CMK (cell line): ENCODE results near the gene KTN1.

Experiments used
- DNase-seq: peaks from one replicate; pipeline ENCODE4 v3.0.0-alpha.2; 2010; ENCODE audit warnings: low read depth

KTN1 gene

DNA sequence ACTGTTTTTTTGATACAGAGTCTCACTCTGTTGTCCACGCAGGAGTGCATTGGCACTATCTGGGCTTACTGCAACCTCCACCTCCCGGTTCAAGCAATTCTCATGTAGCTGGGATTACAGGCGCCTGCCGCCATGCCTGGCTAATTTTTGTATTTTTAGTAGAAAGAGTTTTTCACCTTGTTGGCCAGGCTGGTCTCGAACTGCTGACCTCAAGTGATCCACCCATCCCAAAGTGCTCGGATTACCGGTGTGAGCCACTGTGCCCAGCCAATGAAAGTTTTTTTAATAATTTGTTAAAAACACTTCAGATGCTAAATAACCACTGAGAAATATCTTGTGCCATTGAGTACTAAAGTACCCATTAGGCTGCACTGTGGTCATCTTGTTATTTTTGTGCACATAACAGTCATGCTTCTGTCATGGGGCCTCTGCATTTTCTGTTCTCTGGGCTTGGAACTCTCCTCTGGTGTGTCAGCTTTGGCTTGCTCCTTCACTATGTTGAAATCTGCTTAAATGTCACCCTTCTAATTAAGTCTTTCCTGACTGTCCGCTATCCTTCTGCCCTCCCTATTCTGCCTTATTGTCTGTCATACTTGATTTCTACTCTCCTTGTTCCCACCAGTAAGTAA is 105.1 kb downstream of the KTN1 start:
- no peak for DNase-seq

DNA sequence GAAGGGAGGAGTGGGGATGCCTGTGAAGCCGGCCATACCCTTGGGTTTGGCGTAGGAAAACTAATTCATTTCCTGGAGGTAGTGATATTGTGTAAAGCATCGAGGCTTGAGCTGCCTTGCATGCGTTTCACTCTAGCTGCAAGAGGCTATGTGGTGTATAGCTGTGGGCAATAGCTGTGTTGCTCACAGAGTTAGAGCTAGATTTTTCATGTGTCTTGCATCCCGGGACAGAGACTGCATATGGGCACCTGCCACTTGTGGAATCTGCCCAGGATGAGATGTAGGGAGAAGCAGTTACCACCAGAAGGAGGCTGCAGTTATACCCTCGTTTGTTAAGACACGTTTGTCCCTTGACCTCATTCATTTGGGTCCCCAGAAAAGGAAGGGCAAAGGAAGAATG is 106.7 kb downstream of the KTN1 start:
- no peak for DNase-seq

DNA sequence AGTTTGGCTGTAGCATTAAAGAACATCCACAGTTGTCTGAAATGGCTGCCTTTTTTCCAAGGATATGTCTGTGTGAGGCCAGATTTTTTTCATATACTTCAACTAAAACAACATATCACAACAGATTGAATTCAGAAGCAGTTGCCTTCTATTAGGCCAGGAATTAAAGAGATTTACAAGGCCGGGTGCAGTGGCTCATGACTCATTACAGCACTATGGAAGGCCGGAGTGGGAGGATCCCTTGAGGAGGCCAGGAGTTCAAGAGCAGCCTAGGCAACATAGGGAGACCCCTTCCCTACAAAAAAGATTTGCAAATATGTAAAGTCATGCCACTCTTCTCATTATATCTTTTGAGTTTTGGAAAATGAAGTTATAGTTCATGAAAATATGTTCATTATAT is 108.6 kb downstream of the KTN1 start:
- DNase-seq: no peak

DNA sequence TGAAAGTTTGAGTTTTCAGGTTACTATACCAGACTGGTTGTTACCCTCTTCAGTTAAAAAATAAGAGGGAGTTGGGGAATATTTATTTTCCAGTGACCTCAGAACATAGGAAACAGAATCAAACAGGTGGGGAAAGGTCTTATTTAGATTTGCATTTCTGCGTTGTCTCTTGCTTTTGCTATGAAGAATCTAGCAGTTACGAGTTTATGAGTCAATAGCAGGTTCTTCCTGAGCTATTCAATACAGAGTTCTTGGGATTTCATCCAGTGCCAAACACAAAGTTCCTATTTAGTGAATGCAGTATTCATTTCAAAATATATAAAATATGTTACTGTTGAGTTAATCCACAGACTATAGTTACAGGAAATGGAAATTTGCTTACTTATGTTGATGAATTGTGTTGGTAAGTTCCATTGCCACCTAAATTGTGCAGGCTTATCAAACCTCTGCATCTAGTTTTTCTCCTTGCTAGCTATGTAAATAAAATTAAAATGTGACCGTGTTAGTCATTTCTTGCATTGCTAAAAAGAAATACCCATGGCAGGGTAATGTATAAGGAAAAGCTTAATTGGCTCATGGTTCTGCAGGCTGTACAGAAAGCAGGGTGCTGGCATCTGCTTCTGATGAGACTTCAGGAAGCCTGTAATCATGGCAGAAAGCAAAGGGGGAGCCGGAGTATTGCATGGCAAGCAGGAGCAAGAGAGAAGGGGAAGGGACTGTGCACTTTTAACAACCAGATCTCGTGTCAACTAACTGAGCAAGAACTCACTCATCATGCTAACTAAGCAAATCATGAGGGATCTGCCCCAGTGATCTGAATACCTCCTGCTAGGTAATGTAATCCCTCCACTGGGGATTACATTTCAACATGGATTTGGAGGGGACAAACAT is 110.2 kb downstream of the KTN1 start:
- DNase-seq: no peak

DNA sequence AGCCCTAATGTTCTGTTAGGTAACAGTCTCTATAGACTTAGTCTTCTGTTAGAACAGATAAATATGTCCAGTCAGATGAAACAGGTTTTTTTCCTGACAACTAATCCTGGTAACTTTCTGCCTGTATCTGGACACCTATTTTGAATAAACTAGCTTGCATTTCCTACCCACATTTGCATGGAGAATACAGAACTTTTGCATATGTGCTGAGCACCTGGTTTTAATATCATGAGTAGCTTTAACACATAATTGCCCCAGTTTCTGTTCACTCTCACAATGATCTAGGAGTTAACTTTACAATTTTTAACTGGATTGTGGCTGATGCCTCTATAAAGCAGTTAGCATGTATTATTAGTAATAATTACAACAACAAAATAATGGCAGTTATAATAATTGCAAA is 111.7 kb downstream of the KTN1 start:
- DNase-seq: no peak

DNA sequence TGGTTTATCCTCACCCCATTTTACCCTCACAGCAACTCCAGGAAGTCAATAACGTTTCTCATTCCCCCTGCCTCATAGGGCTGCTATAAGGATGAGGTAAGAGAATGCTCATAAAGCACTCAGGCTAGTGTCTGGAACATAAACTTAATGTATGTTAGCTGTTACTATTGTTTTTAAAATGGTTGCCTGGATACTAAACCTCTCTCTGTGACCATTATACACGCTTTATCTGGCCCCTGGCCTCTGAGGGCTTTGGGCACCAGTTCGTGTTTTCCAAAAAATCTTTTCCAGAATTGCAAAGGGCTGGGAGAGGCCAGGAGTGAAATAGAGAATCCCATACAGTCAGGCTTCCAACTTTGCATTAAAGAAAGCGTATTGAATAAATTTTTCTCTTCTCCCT is 113.9 kb downstream of the KTN1 start:
- DNase-seq: no peak

DNA sequence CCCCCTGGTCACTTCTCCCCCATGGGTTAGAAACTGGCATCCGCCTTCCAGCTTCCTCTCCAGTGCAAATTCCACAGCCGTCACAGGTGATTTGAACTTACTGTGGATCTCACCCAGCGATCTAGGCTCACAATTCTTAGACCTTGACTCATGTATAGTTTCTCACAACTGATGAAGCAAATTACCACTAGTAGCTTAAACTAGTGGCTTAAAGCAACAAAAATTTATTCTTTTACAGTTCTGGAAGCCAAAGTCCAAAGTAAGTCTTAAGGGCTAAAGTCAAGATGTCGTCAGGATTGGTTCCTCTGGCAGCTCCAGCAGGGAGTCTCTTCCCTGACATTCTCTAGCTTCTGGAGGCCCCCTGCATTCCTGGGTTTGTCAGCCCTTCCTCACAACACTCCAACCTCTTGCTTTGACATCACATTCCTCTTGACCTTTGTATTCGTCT is 117.4 kb downstream of the KTN1 start:
- no peak for DNase-seq

DNA sequence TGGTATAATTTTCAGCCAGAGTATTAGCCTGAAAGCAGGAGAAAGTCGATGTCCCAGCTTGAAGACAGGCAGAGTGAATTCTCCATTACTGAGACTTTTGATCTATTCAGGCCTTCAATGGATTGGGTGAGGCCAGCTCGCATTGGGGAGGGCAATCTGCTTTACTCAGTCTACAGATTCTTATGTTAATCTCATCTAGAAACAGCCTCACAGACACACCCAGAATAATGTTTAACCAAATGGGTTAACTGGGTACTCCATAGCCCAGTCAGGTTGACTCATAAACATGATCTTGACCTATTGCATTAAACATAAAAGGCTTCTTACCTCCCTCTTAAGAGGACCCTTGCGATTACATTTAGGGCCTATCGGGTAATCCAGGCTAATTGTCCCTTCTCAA is 118.0 kb downstream of the KTN1 start:
- no peak for DNase-seq

DNA sequence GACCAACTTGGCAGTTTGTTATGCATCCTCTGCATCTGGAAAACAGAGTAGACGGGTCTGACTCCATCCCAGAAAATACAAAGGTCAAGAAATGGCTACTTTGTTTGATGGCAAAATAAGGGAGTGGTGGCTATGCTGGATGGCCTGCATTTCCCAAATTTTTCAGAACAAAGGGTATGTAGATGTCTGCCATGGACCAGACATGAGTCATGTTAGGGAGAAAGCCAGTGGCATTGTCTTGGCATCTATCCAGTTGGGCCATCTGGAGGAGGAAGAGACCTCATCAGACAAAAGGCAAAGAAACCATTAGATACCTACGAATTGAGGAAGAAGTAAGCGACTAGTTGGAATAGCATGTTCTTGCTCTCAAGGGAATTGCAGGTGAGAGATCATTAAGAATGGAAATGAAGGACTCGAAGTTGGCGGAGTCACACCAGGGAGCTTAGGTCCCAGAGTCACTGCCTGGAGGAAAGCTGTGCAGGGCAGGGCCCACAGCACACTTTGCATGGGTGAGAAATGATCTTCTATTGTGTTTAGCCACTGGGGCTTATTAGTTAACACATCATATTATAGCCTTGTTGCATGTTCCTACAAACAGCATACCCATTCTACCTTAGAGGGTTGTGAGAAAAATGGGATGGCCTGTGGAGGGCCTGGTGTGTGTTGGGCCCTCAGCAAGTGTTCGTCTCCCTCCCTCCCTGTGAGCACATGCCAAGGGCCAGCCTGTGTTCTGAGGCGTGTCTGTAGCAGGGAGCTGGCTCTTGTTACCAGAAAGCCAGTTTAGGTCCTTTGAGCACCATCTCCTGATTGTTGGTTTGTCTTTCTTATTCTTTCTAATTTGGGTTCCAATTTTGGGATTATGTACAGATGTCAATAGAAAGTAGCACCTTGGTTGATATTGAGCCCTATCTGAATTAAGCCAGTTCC is 119.4 kb downstream of the KTN1 start:
- DNase-seq: no peak

DNA sequence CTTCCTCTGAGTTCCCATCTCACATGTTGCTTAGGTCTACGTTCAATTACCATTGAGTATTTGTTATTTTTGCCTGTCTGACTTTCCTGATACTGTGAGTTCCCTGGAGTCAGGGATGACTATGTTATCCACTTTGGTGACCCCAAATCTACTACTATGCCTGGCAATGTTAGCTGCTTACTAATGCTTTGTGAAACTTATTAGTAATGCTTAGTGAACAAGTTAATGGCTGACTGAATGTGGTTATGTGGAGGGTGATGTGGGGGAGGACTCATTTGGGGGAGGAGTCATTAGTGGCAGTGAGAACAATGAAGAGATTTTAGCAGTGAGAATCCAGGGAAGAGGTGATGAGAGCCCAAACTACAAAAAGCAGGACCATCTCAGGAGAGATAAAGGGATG is 121.6 kb downstream of the KTN1 start:
- DNase-seq: no peak

DNA sequence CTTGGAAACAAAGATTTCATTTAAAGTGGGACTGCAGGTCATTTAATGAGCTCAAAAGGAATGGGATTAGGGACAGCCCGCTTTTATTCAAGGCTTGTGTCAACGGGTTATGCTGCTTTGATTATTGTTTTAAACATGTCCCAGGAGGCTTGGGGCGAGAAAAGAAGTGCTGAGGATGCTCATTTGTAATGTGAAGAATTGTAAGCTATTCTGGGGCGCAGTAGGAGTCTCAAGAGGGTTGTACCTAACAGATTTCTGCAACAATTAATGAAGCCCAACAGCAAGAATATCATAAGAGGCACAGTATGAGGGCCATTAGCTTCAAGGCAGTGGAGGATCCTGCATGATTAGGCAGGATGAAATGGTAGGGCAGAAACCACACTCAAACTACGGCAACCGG is 122.5 kb downstream of the KTN1 start:
- DNase-seq: no peak

DNA sequence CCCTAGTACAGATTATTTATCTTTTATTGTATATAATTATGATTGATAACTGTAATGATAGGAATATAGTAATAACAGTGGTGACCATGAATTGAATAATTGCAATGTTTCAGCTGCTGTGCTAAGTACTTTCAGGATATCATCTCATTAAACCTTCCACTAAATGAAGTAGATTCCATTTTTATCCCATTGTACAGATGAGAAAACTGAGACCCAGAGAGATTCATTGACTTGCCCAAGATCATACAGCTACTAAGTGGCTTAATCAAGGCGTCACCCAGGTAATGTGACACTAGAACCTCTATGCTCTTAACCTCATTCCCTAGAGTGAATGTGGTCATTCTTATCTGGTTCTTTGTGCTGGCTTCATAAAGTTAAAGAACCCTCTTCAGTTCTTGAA is 124.6 kb downstream of the KTN1 start:
- DNase-seq: no peak

DNA sequence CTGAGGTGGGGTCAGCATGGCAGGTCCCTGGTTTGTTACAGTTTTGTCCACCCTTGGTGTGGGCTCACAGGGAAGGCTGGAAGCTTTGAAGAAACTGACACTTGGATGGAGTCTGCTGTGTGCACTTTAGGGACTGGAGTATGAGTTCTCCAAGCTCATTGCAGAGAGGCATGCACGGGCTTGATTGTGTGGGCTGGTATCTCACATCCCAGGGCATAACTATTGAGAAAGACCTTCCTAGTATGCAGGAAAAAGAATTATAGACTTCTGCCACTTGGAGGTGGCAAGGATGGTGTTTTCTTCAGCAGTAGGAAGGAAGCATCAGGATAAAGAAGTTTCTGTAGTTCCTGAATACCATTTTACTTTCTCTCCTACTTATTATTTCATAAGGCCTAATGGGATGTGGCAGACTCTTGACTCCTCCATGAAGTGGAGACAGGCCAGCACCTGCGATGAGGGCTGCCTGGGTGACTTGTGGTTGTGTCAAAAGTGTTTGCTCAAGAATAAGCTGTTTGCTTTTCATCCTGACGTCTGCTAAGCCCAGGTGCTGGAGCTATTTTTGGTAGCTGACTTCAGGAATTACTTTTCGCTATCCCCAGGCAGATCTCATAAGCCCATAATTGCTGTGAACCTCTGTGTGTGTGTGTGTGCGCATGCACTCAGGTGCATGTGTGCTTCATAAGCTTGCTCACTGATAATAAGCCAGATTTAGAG is 125.8 kb downstream of the KTN1 start:
- DNase-seq: no peak

DNA sequence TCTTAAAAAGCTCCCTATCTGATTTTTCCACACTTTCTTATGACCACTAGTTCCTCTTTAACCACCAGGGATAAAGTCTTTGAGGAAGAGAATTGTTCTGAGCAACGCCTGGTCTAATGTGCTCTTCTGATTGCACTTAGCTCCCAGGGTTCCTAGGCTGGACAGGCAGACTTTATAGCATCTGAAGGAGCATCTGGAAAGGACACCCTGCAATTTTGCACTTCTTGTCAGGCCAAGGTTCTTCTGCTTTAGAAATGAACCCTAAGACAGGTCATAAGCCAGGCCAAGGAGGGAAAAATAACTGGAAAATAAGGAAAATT is 126.3 kb downstream of the KTN1 start:
- DNase-seq: peak; percentile 9

DNA sequence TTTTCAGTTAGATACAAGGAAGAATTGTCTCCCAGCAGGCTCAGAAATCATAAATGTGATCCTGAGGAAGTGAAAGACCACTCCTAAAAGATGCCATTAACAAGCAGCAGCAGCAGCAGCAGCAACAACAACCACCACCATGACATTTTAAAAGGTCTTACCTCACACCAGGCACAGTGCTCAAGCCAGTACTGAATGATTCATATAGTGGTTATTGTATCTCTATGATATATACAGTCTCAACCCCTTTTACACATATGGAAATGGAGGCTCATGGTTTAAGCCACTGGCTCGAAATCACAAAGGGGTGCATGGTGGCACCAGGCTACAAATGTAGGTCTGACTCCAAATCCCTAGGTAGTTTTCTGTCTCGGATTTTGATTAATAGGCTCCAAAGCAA is 126.9 kb downstream of the KTN1 start:
- no peak for DNase-seq

DNA sequence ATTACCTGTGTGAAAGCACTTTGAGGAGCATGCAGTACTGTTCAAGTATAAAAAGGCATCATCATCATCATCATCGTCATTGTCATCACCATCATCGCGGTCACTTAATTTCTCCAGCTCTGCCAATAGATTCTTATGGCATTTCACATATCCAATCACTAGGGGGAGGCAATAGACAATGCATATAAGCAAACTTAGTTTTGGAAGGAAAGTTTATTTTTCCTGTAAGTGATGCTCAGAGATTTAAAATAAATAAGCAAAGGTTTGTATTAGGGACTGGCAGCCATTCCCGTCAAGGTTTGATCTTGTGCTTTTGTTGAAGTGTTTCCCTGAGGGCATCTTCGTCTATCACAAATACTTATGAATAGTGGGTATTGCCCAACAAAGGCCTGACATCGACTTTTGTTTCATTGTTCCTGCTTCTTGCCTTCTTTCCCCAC is 127.4 kb downstream of the KTN1 start:
- no peak for DNase-seq

DNA sequence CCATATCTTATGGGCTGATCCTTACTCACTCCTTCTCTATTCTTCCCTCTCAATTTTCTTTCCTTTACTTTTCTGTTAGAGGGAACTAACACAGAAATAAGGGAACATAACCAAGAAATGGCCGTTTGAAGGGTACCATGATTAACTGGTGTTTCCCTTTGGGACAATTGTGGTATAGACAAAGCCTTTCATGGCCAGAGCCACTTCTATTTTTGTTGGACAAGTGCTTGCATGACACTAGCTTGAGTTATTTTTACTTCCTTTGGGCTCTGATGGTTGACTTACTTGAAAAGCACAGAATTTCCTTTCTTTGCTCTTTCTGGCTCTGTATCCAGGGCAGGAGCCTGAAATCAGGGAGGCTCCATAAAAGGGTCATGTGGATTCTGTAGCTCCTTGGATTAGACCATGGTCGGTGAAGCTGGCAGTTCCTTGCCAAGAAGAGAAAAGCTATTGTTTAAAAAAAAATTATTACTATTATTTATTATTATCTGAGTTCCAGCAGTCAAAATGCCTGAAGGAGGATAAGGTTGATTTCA is 130.6 kb downstream of the KTN1 start:
- DNase-seq: no peak

DNA sequence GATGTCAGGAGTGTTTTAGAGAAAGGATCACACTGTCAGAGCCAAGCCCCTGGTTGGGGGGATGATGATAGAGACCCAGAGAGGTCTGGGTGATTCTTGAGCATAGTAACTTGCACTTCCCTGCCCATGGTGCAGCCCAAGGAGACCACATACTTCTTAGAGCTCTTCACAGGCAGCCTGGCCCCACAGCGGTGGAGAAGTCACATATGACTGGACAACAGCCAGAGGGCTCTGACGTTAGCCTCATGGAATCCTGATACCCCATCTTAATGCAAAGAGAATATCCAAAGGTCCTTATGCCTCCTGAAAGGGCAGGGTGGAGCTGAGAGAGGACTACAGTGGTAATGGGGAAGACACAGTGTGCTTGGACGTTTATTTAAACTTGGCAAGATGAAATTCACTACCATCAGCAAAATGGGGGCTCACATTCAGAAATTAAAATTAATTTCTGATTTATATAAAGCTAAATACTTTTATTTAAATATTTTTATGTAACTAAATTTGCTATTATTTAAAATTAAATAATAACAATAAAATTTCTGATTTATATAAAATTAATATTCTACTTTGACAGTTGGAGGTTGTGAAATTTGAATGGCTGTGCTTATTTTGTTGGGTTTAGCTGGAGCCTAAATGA is 131.3 kb downstream of the KTN1 start:
- no peak for DNase-seq

DNA sequence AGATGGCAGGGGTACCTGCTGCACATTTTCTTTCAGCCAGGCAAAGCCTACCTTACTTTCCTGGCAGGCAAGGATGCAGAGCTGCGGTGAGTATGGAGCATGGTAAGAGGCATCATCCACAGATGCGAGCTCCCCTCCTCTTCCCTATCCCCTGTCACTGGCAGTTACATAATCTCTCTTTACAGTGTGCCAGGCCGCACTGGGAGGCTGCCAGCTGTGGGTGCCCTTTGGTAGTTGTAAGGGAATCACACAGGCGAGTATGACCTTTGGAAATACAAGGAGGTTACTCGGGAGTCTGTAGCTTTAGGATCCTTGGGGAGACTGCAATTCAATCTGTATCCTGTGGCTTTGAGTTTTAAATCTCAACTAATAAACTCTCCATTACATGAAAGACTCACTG is 132.5 kb downstream of the KTN1 start:
- DNase-seq: no peak

DNA sequence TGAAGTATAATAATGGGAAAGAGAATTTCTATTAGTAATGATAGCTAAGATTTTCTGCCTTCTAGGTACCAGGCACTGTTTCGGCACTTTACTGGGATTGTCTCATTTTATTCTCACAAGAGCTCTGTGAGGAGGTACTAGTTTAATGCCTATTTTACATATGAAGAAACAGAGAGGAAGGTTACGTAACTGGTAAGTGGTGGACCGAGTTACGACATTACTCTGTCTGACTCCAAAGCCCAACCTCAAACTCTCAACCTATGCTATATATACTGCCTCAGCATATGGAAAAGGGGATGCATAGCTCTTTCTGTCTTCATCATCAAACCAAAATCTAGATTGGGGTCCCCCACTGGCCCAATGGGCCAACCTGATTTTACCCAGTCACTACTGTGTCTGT is 133.5 kb downstream of the KTN1 start:
- no peak for DNase-seq

DNA sequence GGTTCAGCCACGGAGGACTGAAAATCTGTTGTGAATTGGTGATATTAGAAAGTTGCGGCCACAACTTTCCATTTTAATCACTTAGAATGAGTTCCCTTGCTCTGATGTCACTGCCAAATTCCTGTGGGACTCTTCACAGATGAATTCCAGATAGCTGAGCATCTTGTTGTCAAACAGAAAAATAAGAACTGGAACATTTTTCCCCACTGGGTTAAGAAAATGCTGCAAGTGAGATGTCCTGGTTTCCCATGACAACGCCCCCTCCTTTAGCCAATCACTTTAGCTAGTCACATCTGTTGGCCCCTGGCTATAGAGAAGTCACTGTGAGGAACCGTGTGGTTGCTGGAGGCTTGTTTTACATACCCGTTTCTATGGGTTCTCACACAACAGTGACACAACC is 135.9 kb downstream of the KTN1 start:
- no peak for DNase-seq
